Sigmoid colon (tissue), 7 donors: ENCODE data around the gene DNAJC5. TPM values are rescaled to one million over a fixed set of nuclear protein-coding genes. Genes with fewer than 3 reads are reported as not detected.

Experiments
- DNase-seq: peaks from one replicate; pipeline ENCODE4 v3.0.0-alpha.2; 2019
- H3K27ac ChIP-seq, 4 donors: fragments of 200-600 bp; sonication (generic); one replicate each; pipeline ENCODE4 v1.5.1; 2016 to 2019; ENCODE audit warnings: mild to moderate bottlenecking in 1 of 4
- H3K27me3 ChIP-seq, 3 donors: fragments of 200-600 bp; sonication (generic); one replicate each; pipeline ENCODE4 v1.5.1; 2019; ENCODE audit warnings: mild to moderate bottlenecking in 1 of 3
- H3K36me3 ChIP-seq, 4 donors: fragments of 200-600 bp; sonication (generic); one replicate each; pipeline ENCODE4 v1.5.1; 2016 to 2019
- H3K4me1 ChIP-seq, 4 donors: fragments of 200-600 bp; sonication (generic); one replicate each; pipeline ENCODE4 v1.5.1; 2017 to 2019
- H3K4me3 ChIP-seq, 4 donors: fragments of 200-600 bp; sonication (generic); one replicate each; pipeline ENCODE4 v1.5.1; 2017 to 2019; ENCODE audit warnings: mild to moderate bottlenecking in 2 of 4, moderate library complexity in 1 of 4
- H3K9me3 ChIP-seq, 4 donors: fragments of 200-600 bp in 3 of 4; sonication (generic) in 3 of 4; one replicate each; pipeline versions ENCODE4 v1.5.1 to v1.6.1; 2013 to 2019
- CTCF ChIP-seq, 4 experiments: fragments of 450-650 bp in 3 of 4; fragments of 200-600 bp in 1 of 4; IDR thresholded peaks; one replicate each; pipeline ENCODE4 v1.5.1; 2016 to 2019; ENCODE audit warnings: antibody characterized with exemption in 4 of 4, mild to moderate bottlenecking in 3 of 4, moderate library complexity in 2 of 4
- EP300 ChIP-seq, 4 donors: sonication (generic); formaldehyde crosslinking; IDR thresholded peaks; one replicate each; pipeline ENCODE4 v1.6.1; 2017; ENCODE audit warnings: antibody characterized with exemption in 4 of 4
- POLR2A ChIP-seq, 2 donors: fragments of 450-650 bp; IDR thresholded peaks; one replicate each; pipeline ENCODE4 v1.6.1; 2016; ENCODE audit warnings: antibody characterized with exemption in 2 of 2, mild to moderate bottlenecking in 2 of 2, moderate library complexity in 2 of 2
- POLR2AphosphoS5 ChIP-seq, 4 donors: sonication (generic); formaldehyde crosslinking; IDR thresholded peaks; one replicate each; pipeline ENCODE4 v1.6.1; 2017; ENCODE audit warnings: antibody characterized with exemption in 4 of 4
- WGBS, 2 donors: extraction: QIAGEN DNeasy Blood & Tissue Kit; methylation state at CpG; one replicate each; pipeline ENCODE4 v1.1.7; 2013; 5-methylcytosine and 5-hydroxymethylcytosine counted together
- intact Hi-C: fragments of 100-400 bp; cut with DNase I; formaldehyde crosslinking; loops from one replicate; pipeline ENCODE4 v1.15.1; 2023
- polyA plus RNA-seq, 3 donors: library from polyadenylated mRNA; stranded (reverse); fragments of 200-250 nt; gene quantifications; one replicate each; pipeline ENCODE4 v1.2.3, GENCODE V29; 2013
- total RNA-seq, 4 donors: library from RNA; depleted of rRNA; stranded (reverse); fragments of >200 nt; gene quantifications; one replicate each; pipeline ENCODE4 v1.1.0, GENCODE V29; 2016
- donor health status: healthy with polysubstance abuse.
- donor health status: Bipolar disorder and iron deficiency.
- donor health status: healthy.

Gene DNAJC5
- total and polyA plus RNA-seq, 7 donors, result 21.6 to 62.8 (median 31.4) TPM

GRCh38 chr20:63898882-63899558 is 4.1 kb downstream of the DNAJC5 start:
- Histone ChIP-seq H3K36me3 (no peaks in the 10 kb centered on the region), H3K4me1 (peaks cover 0 to 39% (median 32%) of the 10 kb centered on the region in 4 donors), H3K27me3 (no peaks in the 10 kb centered on the region), H3K27ac (no peak overlapping the region), H3K9me3 (no peaks in the 10 kb centered on the region), H3K4me3 (no peak overlapping the region)
- TF ChIP-seq CTCF (IDR thresholded peaks at IDR 0.05) (no peak), POLR2AphosphoS5 (IDR thresholded peaks at IDR 0.05) (no peak)
- 85 to 88% methylated on average over 10 of the region's 10 CpGs for WGBS, 2 donors
- intact Hi-C loops, result no loop called here
- DNase-seq, result no peak

DNA sequence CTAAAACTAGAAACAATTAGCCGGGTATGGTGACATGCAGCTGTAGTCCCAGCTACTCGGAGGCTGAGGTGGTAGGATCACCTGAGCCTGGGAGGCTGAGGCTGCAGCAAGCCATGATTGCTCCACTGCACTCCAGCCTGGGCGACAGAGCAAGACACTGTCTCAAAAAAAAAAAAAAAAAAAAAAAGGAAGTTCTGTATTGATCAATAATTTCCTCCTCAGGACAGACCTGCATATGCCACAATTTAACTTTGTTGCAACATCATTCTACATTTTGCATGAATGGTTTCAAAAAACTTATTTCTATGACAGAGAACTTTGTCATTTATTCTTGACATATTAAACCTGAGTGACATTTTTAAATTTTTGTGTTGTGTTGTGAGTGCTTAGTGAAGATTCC is 5.5 kb downstream of the DNAJC5 start:
- Histone ChIP-seq H3K27me3 (no peaks in the 10 kb centered on the region), H3K27ac (no peak overlapping the region), H3K9me3 (no peaks in the 10 kb centered on the region), H3K4me1 (peaks cover 0 to 32% (median 26%) of the 10 kb centered on the region in 4 donors), H3K4me3 (no peak overlapping the region), H3K36me3 (no peaks in the 10 kb centered on the region)
- TF ChIP-seq CTCF (IDR thresholded peaks at IDR 0.05) (no peak), POLR2AphosphoS5 (IDR thresholded peaks at IDR 0.05) (no peak), POLR2A (IDR thresholded peaks at IDR 0.05) (no peak), EP300 (IDR thresholded peaks at IDR 0.05) (no peak)
- intact Hi-C loops, result no loop called here
- no peak for DNase-seq
- WGBS, 2 donors, result 86 to 88% methylated on average over 3 of the region's 3 CpGs

DNA sequence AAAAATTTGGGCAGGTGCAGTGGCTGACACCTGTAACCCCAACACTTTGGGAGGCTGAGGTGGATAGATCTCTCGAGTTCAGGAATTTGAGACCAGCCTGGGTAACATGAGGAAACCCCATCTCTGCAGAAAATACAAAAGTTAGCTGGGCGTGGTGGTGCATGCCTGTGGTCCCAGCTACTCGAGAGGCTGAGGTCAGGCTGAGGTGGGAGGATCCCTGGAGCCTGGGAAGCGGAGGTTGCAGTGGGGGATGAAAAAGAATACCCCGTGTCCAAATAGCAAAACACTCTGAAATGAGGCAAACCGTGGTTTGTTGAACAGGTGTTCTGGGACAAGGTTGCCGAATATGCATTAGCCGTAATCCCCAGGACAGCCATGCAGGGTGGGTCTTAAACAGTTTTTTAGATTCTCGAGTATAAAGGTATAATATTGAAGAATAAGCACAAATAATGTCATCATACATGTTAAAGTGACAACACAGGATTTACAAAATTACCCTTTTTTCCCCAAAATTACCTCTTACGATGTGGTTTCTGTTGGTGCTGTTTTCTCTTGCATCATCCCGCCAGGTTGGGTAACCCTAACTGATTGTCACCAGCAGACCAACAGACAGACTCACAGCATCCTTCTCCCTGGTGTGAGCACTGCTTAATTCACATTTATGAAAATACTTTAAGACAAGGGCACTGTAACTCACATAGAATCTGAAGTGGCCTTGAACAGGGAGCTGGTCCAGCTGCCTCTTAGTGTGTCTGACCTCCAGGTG is 9.1 kb downstream of the DNAJC5 start:
- no peak overlapping the region for H3K27ac ChIP-seq
- no peak for DNase-seq
- peaks cover 0 to 6% (median 3%) of the 10 kb centered on the region in 4 donors for H3K4me1 ChIP-seq
- no peaks in the 10 kb centered on the region for H3K36me3 ChIP-seq
- no peak for TF ChIP-seq POLR2AphosphoS5 (IDR thresholded peaks at IDR 0.05)
- no peak for TF ChIP-seq CTCF (IDR thresholded peaks at IDR 0.05)
- TF ChIP-seq POLR2A (IDR thresholded peaks at IDR 0.05), result no peak
- H3K9me3 ChIP-seq, result no peaks in the 10 kb centered on the region
- no peaks in the 10 kb centered on the region for H3K27me3 ChIP-seq
- 89% methylated on average over 11 of the region's 11 CpGs for WGBS, 2 donors
- no peak overlapping the region for H3K4me3 ChIP-seq
- intact Hi-C loops, result no loop called here

GRCh38 chr20:63908008-63908682 is 13.2 kb downstream of the DNAJC5 start:
- 35 to 70% methylated on average over 16 of the region's 16 CpGs for WGBS, 2 donors
- intact Hi-C loops, result no loop called here
- no peaks in the 10 kb centered on the region for H3K27me3 ChIP-seq
- peaks cover 0 to 18% (median 5%) of the 10 kb centered on the region in 4 donors for H3K4me1 ChIP-seq
- no peaks in the 10 kb centered on the region for H3K36me3 ChIP-seq
- no peak for DNase-seq
- no peaks in the 10 kb centered on the region for H3K9me3 ChIP-seq
- no peak overlapping the region for H3K4me3 ChIP-seq
- TF ChIP-seq POLR2A (IDR thresholded peaks at IDR 0.05) (no peak), EP300 (IDR thresholded peaks at IDR 0.05) (no peak)
- no peak overlapping the region for H3K27ac ChIP-seq

DNA sequence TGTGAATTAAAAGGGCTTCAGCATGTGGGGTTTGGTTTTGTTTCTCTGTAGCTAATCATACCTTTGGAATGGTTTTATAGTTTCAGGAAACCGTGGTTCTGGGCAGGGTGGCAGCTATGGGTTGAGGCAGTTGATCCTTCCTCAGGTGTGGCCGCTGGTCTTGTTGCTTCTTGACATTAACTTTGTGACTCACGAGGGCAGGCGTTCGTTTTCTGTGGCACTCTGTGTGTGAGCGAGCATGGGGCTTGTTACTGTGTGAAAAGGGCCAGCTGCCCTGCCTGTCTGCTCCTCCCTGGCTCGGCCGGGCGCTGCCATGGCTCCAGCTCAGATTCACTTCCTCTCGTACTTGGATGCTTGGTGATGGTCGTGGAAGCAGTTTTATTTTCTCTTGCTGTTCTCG is 16.2 kb downstream of the DNAJC5 start:
- DNase-seq, result no peak
- H3K27ac ChIP-seq, result no peak overlapping the region
- no peaks in the 10 kb centered on the region for H3K9me3 ChIP-seq
- no peaks in the 10 kb centered on the region for H3K27me3 ChIP-seq
- 12 to 43% methylated on average over 12 of the region's 12 CpGs for WGBS, 2 donors
- H3K36me3 ChIP-seq, result no peaks in the 10 kb centered on the region
- no peak overlapping the region for H3K4me3 ChIP-seq
- no peak for TF ChIP-seq EP300 (IDR thresholded peaks at IDR 0.05)
- TF ChIP-seq CTCF (IDR thresholded peaks at IDR 0.05), result no peak
- TF ChIP-seq POLR2A (IDR thresholded peaks at IDR 0.05), result no peak
- TF ChIP-seq POLR2AphosphoS5 (IDR thresholded peaks at IDR 0.05), result no peak
- intact Hi-C loops, result no loop called here
- peaks cover 0 to 25% (median 5%) of the 10 kb centered on the region in 4 donors for H3K4me1 ChIP-seq
